Liver (tissue), 9 donors: Measurements from ENCODE around the gene SORCS2. TPM values are rescaled to one million over a fixed set of nuclear protein-coding genes. Genes with fewer than 3 reads are reported as not detected.

ENCODE experiments used
- DNase-seq: peaks from one replicate; pipeline ENCODE4 v3.0.0-alpha.2; 2017; ENCODE audit warnings: low spot score
- H3K27ac ChIP-seq, 2 donors: one replicate each; pipeline ENCODE4 v1.7.0; 2013; ENCODE audit warnings: inconsistent platforms in 2 of 2, low read length in 2 of 2, control low read depth in 1 of 2, low read depth in 1 of 2, mild to moderate bottlenecking in 1 of 2
- H3K27me3 ChIP-seq, 4 donors: one replicate each; pipeline versions ENCODE4 v1.6.1 to v1.7.0; 2013; ENCODE audit warnings: low read length in 3 of 4, inconsistent platforms in 1 of 4, mild to moderate bottlenecking in 1 of 4, moderate library complexity in 1 of 4; ENCODE audit not compliant: control insufficient read depth in 4 of 4, insufficient read depth in 4 of 4
- H3K36me3 ChIP-seq, 4 donors: one replicate each; pipeline versions ENCODE4 v1.6.1 to v1.7.0; 2013; ENCODE audit warnings: low read length in 3 of 4, mild to moderate bottlenecking in 3 of 4, low read depth in 1 of 4, moderate library complexity in 1 of 4; ENCODE audit not compliant: control insufficient read depth in 4 of 4, insufficient read depth in 3 of 4
- H3K4me1 ChIP-seq, 4 donors: one replicate each; pipeline versions ENCODE4 v1.6.1 to v1.7.0; 2013; ENCODE audit warnings: low read length in 3 of 4, mild to moderate bottlenecking in 3 of 4, moderate library complexity in 1 of 4; ENCODE audit not compliant: control insufficient read depth in 4 of 4, insufficient read depth in 4 of 4
- H3K4me3 ChIP-seq, 3 donors: one replicate each; pipeline versions ENCODE4 v1.6.1 to v1.7.0; 2013; ENCODE audit warnings: low read length in 3 of 3, control low read depth in 1 of 3, low read depth in 1 of 3, mild to moderate bottlenecking in 1 of 3
- H3K9ac ChIP-seq, 2 donors: one replicate each; pipeline ENCODE4 v1.7.0; 2013; ENCODE audit warnings: low read length in 2 of 2, mild to moderate bottlenecking in 2 of 2, moderate library complexity in 2 of 2, control low read depth in 1 of 2, low read depth in 1 of 2
- H3K9me3 ChIP-seq, 4 donors: one replicate each; pipeline versions ENCODE4 v1.6.1 to v1.7.0; 2013; ENCODE audit warnings: low read length in 3 of 4; ENCODE audit not compliant: control insufficient read depth in 4 of 4
- CTCF ChIP-seq: fragments of 150-350 bp; IDR thresholded peaks from 2 replicates; pipeline ENCODE4 v1.5.1; 2017; ENCODE audit warnings: improper control_type of control experiment, low read depth, low read length; ENCODE audit not compliant: missing input control
- FOXA1 ChIP-seq: IDR thresholded peaks from 2 replicates; pipeline ENCODE4 v1.6.1; 2016; ENCODE audit warnings: antibody characterized with exemption
- FOXA2 ChIP-seq: IDR thresholded peaks from 2 replicates; pipeline ENCODE4 v1.6.1; 2016; ENCODE audit warnings: antibody characterized with exemption
- GABPA ChIP-seq, 2 donors: IDR thresholded peaks in 1 of 2; conservative IDR thresholded peaks in 1 of 2; 2 replicates each; pipeline ENCODE4 v1.6.1; 2016; ENCODE audit warnings: antibody characterized with exemption in 2 of 2, mild to moderate bottlenecking in 1 of 2, moderate library complexity in 1 of 2
- HNF4A ChIP-seq, 2 donors: conservative IDR thresholded peaks; 2 replicates each; pipeline ENCODE4 v1.6.1; 2016; ENCODE audit warnings: antibody characterized with exemption in 2 of 2, mild to moderate bottlenecking in 2 of 2
- REST ChIP-seq: IDR thresholded peaks from 2 replicates; pipeline ENCODE4 v1.6.1; 2016; ENCODE audit warnings: antibody characterized with exemption, mild to moderate bottlenecking
- RXRA ChIP-seq, 2 donors: IDR thresholded peaks; 2 replicates each; pipeline ENCODE4 v1.6.1; 2017 to 2018; ENCODE audit warnings: antibody characterized with exemption in 2 of 2, mild to moderate bottlenecking in 1 of 2
- SP1 ChIP-seq: IDR thresholded peaks from 2 replicates; pipeline ENCODE4 v1.6.1; 2018; ENCODE audit warnings: antibody characterized with exemption, mild to moderate bottlenecking
- TAF1 ChIP-seq: conservative IDR thresholded peaks from 2 replicates; pipeline ENCODE4 v1.6.1; 2016; ENCODE audit warnings: antibody characterized with exemption, mild to moderate bottlenecking
- YY1 ChIP-seq: IDR thresholded peaks from 2 replicates; pipeline ENCODE4 v1.6.1; 2016; ENCODE audit warnings: antibody characterized with exemption, mild to moderate bottlenecking
- ZBTB33 ChIP-seq: IDR thresholded peaks from 2 replicates; pipeline ENCODE4 v1.6.1; 2016; ENCODE audit warnings: antibody characterized with exemption
- WGBS: extraction: QIAGEN DNeasy Blood & Tissue Kit; methylation state at CpG from one replicate; pipeline ENCODE4 v1.1.7; 2013; 5-methylcytosine and 5-hydroxymethylcytosine counted together
- polyA plus RNA-seq, 2 donors: library from polyadenylated mRNA; stranded (reverse) in 1 of 2; unstranded in 1 of 2; fragments of 200-250 nt in 1 of 2; fragments of >200 nt in 1 of 2; fragmentation: Nextera tagmentation in 1 of 2; extraction: Ambion mirVana in 1 of 2; gene quantifications; one replicate each; pipeline versions ENCODE4 v1.2.1 to v1.2.3, GENCODE V29; 2013 to 2015
- total RNA-seq, 2 donors: library from RNA; depleted of rRNA; stranded (reverse); fragments of >200 nt; gene quantifications; one replicate each; pipeline ENCODE4 v1.2.3, GENCODE V29; 2014
- donor health status: healthy.
- donor health status: healthy.
- donor health status: healthy.
- donor health status: healthy.
- donor health status: healthy.

The SORCS2 gene
- total and polyA plus RNA-seq, 4 donors, result 0.10 to 1.4 (median 0.92) TPM

- TF ChIP-seq CTCF, result no peak
- no peak for TF ChIP-seq GABPA (IDR thresholded peaks at IDR 0.05 in 1 of 2, conservative IDR thresholded peaks at IDR 0.05 in 1 of 2)
- no peak for TF ChIP-seq HNF4A (conservative IDR thresholded peaks at IDR 0.05)
- no peak for TF ChIP-seq TAF1
- no peak for TF ChIP-seq SP1
- TF ChIP-seq RXRA (IDR thresholded peaks at IDR 0.05), result no peak
- no peak for TF ChIP-seq YY1
Observed at GRCh38 chr4:7546152-7546808, 353.9 kb downstream of the SORCS2 start (continued).

- no peak overlapping the region for H3K9ac ChIP-seq
- no peaks in the 10 kb centered on the region for H3K36me3 ChIP-seq
- peaks cover 11 to 47% (median 36%) of the 10 kb centered on the region in 4 donors for H3K4me1 ChIP-seq
- H3K9me3 ChIP-seq, result peaks cover 0 to 2% (median 0%) of the 10 kb centered on the region in 4 donors
- no peaks in the 10 kb centered on the region for H3K27me3 ChIP-seq
- 61% methylated on average over 4 of the region's 4 CpGs for WGBS
- TF ChIP-seq REST, result no peak
- no peak for TF ChIP-seq ZBTB33
- no peak for TF ChIP-seq FOXA1
- no peak for TF ChIP-seq TAF1
- TF ChIP-seq FOXA2, result no peak
- peak in 1 of 2 donors; percentile 9 for TF ChIP-seq RXRA (IDR thresholded peaks at IDR 0.05)
- H3K4me3 ChIP-seq, result no peak overlapping the region
- no peak overlapping the region for H3K27ac ChIP-seq
- no peak for DNase-seq
Observed at GRCh38 chr4:7546809-7547367, 354.6 kb downstream of the SORCS2 start.
